ENCODE results near the gene SEC14L5.

GRCh38 chr16:5019775-5020174 is 61.6 kb downstream of the SEC14L5 start:
- TF ChIP-seq POLR2A (IDR thresholded peaks at IDR 0.05; ENCODE audit: low read length): no peak
- no peak for TF ChIP-seq GATA1 (IDR thresholded peaks at IDR 0.05; ENCODE audit: low read depth, low read length)
